GM12872 (cell line): ENCODE measurements around the gene CD22.

Experiments used
- CTCF ChIP-seq: IDR thresholded peaks from 3 replicates; pipeline ENCODE4 v1.5.1; 2011; ENCODE audit warnings: low read depth, mild to moderate bottlenecking, low read length, moderate library complexity; ENCODE audit not compliant: insufficient read depth

The CD22 gene

DNA sequence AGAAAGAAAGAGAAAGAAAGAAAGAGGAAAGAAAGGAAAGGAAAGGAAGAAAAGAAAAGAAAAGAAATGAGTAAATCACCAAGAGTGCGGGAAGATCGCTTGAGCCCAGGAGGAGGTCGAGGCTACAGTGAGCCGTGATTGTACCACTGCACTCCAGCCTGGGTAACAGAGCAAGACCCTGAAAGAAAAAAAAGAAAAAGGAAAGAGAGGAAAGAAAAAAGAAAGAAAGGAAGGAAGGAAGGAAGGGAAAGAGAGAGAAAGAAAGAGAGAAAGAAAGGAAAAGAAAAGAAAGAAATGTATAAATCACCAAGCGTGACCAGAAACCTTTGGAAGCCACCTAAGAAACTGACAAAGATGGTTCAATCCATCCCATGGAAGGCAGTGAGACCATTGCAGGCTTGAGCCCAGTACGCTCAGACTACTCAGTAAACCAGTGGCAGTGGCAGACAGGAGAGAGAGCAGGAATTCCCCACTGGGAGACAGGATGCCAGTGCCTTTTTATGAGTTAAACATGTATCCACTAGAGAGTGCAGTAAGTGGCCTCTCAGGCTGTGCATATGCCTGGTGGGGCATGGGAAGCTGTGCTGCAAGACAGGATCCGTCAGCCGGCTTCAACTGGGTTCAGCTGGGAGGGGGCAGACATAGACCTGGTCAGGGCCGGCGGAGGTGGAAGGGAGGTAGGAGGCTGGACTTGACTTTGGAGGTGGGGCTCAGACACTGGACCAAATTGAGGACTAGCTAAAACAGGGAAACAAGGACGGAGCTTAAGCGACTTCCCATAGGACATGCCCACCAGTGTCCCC lies 46.7 kb downstream of the CD22 start:
- TF ChIP-seq CTCF: no peak

GRCh38 chr19:35377656-35378055 lies 48.7 kb downstream of the CD22 start:
- TF ChIP-seq CTCF: no peak

GRCh38 chr19:35378356-35378755 lies 49.4 kb downstream of the CD22 start:
- TF ChIP-seq CTCF: no peak

DNA sequence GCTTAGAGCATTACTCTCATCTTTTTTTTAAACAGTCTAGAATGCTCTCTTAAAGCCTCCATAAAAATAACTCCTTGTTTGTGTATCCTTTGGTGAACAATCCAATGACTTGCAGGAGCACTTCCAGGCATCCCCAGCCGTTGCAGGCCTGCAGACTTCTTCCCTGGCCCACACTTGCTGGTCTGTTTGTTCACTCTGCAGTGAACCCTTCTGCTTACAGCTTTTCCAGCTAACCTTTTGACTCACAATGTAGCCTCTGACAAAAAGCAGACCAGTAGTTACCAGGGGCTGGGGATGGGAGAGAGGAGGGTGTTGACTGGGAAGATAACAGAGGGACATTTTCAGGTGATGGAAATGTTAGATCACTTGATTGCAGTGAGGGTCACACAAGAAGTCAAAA lies 51.0 kb downstream of the CD22 start:
- TF ChIP-seq CTCF: no peak

DNA sequence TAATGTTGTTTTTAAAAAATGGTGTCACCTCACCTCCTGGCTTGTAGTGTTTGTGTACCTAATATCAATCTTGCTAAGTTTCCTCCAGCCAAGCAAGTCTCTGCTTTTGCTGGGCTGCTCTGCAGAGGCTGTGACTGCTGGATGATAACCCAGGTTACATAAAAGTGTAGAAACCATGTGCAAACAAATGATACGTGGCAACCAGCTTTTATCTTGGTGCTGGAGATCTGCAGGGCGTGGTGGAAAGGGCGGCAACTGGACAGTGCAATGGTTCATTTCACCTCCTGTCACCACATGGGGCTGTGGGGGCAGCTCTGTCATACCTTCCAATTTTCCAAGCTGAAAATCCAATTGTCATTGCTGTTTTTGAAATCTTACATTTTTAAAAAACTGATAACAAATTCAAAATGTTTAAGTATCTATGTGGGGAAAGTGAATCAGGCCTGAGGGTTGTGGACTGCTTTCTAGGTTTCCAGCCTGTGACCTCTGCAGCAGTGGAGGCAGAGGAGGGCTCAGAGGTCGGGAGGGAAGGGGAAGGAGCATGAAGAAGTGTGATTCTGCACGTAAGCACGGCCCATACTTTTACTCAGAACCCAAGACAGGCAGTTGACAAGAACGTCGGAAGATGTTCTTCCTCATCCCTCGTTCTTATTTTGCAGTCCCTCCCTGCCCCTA lies 51.6 kb downstream of the CD22 start:
- TF ChIP-seq CTCF: no peak

DNA sequence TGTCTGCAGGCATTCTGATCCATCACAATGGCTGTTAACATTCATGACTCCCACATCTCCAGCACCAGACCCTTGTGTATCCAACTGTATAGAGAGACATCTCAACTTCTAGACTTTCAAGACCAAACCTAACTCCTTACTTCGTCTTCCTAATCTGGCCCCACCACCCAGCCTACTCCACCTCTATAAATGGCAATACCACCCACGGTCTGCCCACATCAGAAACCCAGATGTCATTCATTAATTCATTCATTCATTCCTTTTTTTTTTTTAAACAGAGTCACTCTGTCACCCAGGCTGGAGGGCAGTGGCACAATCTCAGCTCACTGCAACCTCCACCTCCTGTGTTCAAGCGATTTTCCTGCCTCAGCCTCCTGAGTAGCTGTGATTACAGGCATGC lies 52.3 kb downstream of the CD22 start:
- no peak for TF ChIP-seq CTCF

DNA sequence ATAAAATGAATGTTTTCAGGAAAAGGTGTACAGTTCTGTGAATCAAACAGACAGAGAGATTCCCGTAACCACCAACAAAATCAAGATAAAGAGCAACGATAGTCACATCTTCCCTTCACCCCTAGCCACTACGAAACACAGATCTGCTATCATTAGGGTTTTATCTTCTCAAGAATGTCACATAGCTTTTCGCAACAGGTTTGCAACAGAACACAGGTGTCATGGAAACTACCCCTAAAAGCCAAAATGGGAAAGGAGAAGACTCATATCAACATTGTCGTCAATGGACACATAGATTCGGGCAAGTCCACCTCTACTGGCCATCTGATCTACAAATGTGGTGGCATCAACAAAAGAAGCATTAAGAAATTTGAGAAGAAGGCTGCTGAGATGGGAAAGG lies 52.9 kb downstream of the CD22 start:
- no peak for TF ChIP-seq CTCF
